Muscle of leg (tissue), 16 donors: ENCODE data around the gene FTCDNL1. TPM values are rescaled to one million over a fixed set of nuclear protein-coding genes. Genes with fewer than 3 reads are reported as not detected.

ENCODE experiments used
- DNase-seq: peaks from one replicate; pipeline ENCODE4 v3.0.0; 2013
- H3K27ac ChIP-seq: one replicate; pipeline ENCODE4 v1.5.1; 2013; ENCODE audit warnings: mild to moderate bottlenecking, low read length, control low read depth
- H3K27me3 ChIP-seq: one replicate; pipeline ENCODE4 v1.6.1; 2013; ENCODE audit warnings: low read length; ENCODE audit not compliant: control insufficient read depth, insufficient read depth
- H3K36me3 ChIP-seq: one replicate; pipeline ENCODE4 v1.6.1; 2013; ENCODE audit warnings: low read length; ENCODE audit not compliant: control insufficient read depth, insufficient read depth
- H3K4me1 ChIP-seq: one replicate; pipeline ENCODE4 v1.6.1; 2013; ENCODE audit warnings: low read length; ENCODE audit not compliant: control insufficient read depth, insufficient read depth
- H3K4me3 ChIP-seq: one replicate; pipeline ENCODE4 v1.5.1; 2013; ENCODE audit warnings: low read length, control low read depth
- H3K9me3 ChIP-seq: replicated peaks from 2 replicates; pipeline ENCODE4 v1.6.1; 2013; ENCODE audit warnings: low read depth, low read length; ENCODE audit not compliant: control insufficient read depth
- WGBS: methylation state at CpG from one replicate; pipeline ENCODE4 v1.1.5; 2013; ENCODE audit warnings: missing lambda C conversion rate; ENCODE audit not compliant: insufficient coverage; 5-methylcytosine and 5-hydroxymethylcytosine counted together
- long read RNA-seq, 11 donors: transcript quantifications; one replicate each; lab custom pipeline, GENCODE V29; 2026
- polyA plus RNA-seq, 8 donors: library from polyadenylated mRNA; unstranded; fragments of 120-200 nt; gene quantifications; one replicate each; pipeline versions ENCODE4 v1.2.1 to v1.2.3, GENCODE V29; 2013; ENCODE audit warnings: inconsistent platforms in 1 of 8, low replicate concordance in 1 of 8; ENCODE audit not compliant: insufficient read length in 8 of 8, insufficient read depth in 1 of 8
- total RNA-seq: library from RNA; stranded (reverse); fragments of 120-200 nt; gene quantifications from one replicate; pipeline ENCODE4 v1.2.4, GENCODE V29; 2013

FTCDNL1 gene
- total RNA-seq, result 2.6 TPM
- polyA plus RNA-seq, result 1 to 10 TPM; 1.4 to 4.4 (median 1.9) TPM
- long read RNA-seq, donor 1, result 0 reads
- long read RNA-seq, donor 2, result 0 reads
- long read RNA-seq, donor 3, partial matches to known transcripts, result 0 of 1 reads
- long read RNA-seq, donor 3, other reads (novel, unspliced or antisense), result 0 of 1 reads
- long read RNA-seq, donor 4, result 0 reads
- long read RNA-seq, donor 5, result 0 reads
- long read RNA-seq, donor 6, partial matches to known transcripts, result 0 of 1 reads
- long read RNA-seq, donor 6, other reads (novel, unspliced or antisense), result 0 of 1 reads
- long read RNA-seq, donor 7, result 0 reads
- long read RNA-seq, donor 8, result 0 reads
- long read RNA-seq, donor 9, result 0 reads
- long read RNA-seq, donor 10, result 0 reads
- long read RNA-seq, donor 11, result 0 reads

GRCh38 chr2:199850718-199851500 is at the start of gene FTCDNL1:
FTCDNL1 (minus strand) TSS chr2:199851192; CDS start chr2:199848962, 2,230 bp downstream.
- peaks cover 4% of the 10 kb centered on the region for H3K27me3 ChIP-seq
- under 1% methylated on average over 78 of the region's 80 CpGs for WGBS
- no peaks in the 10 kb centered on the region for H3K36me3 ChIP-seq
- DNase-seq, result peak; percentile 82
- H3K4me1 ChIP-seq, result peaks cover 2% of the 10 kb centered on the region
- H3K27ac ChIP-seq, result peak within 1 kb of the TSS; percentile 56
- H3K4me3 ChIP-seq, result peak within 1 kb of the TSS; percentile 66
- H3K9me3 ChIP-seq, result no peaks in the 10 kb centered on the region

DNA sequence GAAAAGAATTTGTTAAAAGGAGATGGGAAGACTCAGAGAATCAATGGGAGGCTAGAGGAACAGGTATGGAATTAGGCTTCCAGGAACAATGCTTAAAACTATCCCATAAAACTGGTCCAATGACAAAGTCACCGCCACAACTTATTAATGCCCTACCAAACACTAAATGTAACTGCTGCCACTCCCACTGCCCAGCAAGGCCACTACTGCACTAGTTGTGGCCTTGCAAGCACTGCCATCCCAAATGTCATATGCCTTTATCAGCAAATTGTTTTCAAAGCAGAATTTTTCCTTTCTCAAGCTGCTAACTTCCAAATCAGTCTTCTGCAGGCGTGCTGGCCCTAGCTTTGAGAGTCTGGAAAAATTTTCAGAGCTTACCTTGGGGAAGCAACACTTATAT is 45.6 kb upstream of the FTCDNL1 start:
- Histone ChIP-seq H3K36me3 (no peaks in the 10 kb centered on the region), H3K4me3 (no peak overlapping the region), H3K4me1 (no peaks in the 10 kb centered on the region), H3K9me3 (no peaks in the 10 kb centered on the region), H3K27ac (no peak overlapping the region), H3K27me3 (no peaks in the 10 kb centered on the region)
- DNase-seq, result no peak
- 88% methylated on average over 1 of the region's 2 CpGs for WGBS

DNA sequence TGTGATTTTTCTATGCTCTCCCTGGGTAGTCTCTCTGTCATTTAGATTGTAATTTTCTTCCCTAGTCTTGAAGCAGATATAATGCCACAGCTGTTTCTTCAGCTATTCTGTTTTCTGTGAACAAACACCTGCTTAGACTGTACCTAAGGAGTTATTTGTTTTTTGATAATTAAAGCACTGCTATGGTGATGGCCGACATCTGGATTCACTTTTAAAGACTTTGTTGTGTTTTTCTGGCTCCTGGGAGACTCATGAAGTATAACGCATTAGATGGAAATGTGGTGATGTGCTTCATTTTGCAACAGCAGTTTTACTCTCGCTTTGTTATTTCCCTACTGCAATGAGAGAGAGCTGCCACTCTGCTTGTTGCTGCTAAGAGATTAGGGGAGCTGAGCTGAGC is 44.4 kb upstream of the FTCDNL1 start:
- no peak overlapping the region for H3K4me3 ChIP-seq
- H3K9me3 ChIP-seq, result no peaks in the 10 kb centered on the region
- no peaks in the 10 kb centered on the region for H3K36me3 ChIP-seq
- H3K27ac ChIP-seq, result no peak overlapping the region
- DNase-seq, result peak; percentile 54
- 13% methylated on average over 1 of the region's 3 CpGs for WGBS
- no peaks in the 10 kb centered on the region for H3K27me3 ChIP-seq
- no peaks in the 10 kb centered on the region for H3K4me1 ChIP-seq

DNA sequence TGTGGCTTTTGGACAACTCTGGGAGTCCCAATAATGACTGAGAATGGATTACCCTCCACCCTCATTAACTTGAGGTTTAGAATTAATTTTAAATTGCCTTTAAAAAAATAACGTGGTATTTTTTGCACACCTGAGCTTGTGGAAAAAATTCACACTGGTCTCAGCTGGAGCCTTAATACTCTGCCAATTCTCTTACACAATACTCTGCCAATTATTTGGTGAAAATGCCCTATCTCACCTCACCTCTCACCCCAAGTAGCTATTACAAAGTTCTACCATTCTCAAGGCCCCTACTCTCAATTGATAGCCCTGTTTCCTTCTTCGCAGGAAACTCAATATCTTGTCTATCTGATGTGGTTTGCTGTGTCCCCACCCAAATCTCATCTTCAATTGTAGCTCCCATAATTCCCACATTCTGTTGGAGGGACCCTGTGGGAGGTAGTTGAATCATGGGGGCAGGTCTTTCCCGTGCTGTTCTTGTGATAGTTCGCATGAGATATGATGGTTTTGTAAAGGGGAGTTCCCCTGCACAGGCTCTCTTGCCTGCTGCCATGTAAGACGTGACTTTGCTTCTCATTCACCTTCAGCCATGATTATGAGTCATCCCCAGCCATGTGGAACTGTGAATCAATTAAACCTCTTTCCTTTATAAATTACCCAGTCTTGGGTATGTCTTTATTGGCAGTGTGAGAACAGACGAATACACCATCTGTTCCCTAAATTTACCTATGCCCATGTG is 32.7 kb upstream of the FTCDNL1 start:
- Histone ChIP-seq H3K4me1 (no peaks in the 10 kb centered on the region), H3K9me3 (no peaks in the 10 kb centered on the region), H3K4me3 (no peak overlapping the region), H3K27me3 (no peaks in the 10 kb centered on the region), H3K36me3 (no peaks in the 10 kb centered on the region), H3K27ac (no peak overlapping the region)
- no peak for DNase-seq
- no CpG with 5 or more reads among the region's 6 CpGs for WGBS

DNA sequence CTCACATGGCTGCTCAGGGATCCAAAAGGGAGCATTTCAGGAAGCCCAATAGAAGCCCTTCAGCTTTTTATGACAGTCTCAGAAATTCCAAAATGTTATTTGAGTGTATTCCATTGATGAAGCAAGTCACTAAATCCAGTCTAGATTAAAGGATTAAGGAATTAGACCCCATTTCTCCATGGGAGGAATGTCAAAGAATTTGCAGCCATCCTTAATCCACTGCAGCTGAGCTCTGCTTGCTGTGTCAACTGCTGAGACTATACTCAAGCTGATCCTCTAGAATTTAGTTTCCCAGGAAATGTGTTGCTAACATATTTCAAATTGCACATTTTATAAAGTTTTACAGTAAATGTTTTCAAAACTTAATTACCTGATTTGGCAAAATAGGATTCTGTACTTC is 31.7 kb upstream of the FTCDNL1 start:
- Histone ChIP-seq H3K27ac (no peak overlapping the region), H3K27me3 (no peaks in the 10 kb centered on the region), H3K9me3 (no peaks in the 10 kb centered on the region), H3K36me3 (no peaks in the 10 kb centered on the region), H3K4me3 (no peak overlapping the region), H3K4me1 (no peaks in the 10 kb centered on the region)
- no peak for DNase-seq

- Histone ChIP-seq H3K9me3 (peaks cover 8% of the 10 kb centered on the region), H3K27me3 (no peaks in the 10 kb centered on the region), H3K4me3 (no peak overlapping the region), H3K36me3 (no peaks in the 10 kb centered on the region), H3K4me1 (no peaks in the 10 kb centered on the region), H3K27ac (no peak overlapping the region)
- no peak for DNase-seq
- WGBS, result no CpG with 5 or more reads among the region's 1 CpG
Observed at GRCh38 chr2:199875400-199875799, 24.4 kb upstream of the FTCDNL1 start.

- Histone ChIP-seq H3K27me3 (no peaks in the 10 kb centered on the region), H3K4me3 (no peak overlapping the region), H3K4me1 (no peaks in the 10 kb centered on the region), H3K36me3 (no peaks in the 10 kb centered on the region), H3K27ac (no peak overlapping the region), H3K9me3 (peaks cover 8% of the 10 kb centered on the region)
- 89% methylated on average over 1 of the region's 1 CpG for WGBS
- DNase-seq, result no peak
Observed at GRCh38 chr2:199874209-199874608, 23.2 kb upstream of the FTCDNL1 start.

- 20% methylated on average over 1 of the region's 1 CpG for WGBS
- no peaks in the 10 kb centered on the region for H3K4me1 ChIP-seq
- H3K27me3 ChIP-seq, result peaks cover 2% of the 10 kb centered on the region
- H3K27ac ChIP-seq, result no peak overlapping the region
- peak; percentile 30 for DNase-seq
- H3K9me3 ChIP-seq, result peaks cover 8% of the 10 kb centered on the region
- no peaks in the 10 kb centered on the region for H3K36me3 ChIP-seq
- no peak overlapping the region for H3K4me3 ChIP-seq
Observed at GRCh38 chr2:199870581-199870980, 19.6 kb upstream of the FTCDNL1 start.

DNA sequence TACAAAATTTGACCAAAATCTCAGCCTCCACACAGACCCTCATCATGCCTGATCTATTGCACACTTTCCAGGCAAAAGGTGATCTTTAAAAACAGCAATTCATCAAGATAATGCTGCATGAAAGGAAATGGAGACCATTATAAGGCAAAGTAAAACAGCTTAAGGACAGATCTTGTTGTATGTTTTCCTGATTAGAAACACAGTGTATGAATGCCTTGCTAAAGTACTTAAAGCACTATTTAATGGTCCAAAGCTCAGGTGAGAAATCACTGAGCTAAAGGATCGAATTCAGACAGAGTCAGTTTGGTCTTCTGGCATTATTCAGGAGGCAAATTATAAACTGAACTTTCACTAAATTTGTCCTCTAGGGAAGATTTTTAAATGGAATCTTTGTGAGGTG is 18.7 kb upstream of the FTCDNL1 start:
- WGBS, result no CpG with 5 or more reads among the region's 1 CpG
- peaks cover 2% of the 10 kb centered on the region for H3K27me3 ChIP-seq
- no peaks in the 10 kb centered on the region for H3K4me1 ChIP-seq
- DNase-seq, result no peak
- H3K27ac ChIP-seq, result no peak overlapping the region
- H3K36me3 ChIP-seq, result no peaks in the 10 kb centered on the region
- H3K4me3 ChIP-seq, result no peak overlapping the region
- H3K9me3 ChIP-seq, result peaks cover 8% of the 10 kb centered on the region

DNA sequence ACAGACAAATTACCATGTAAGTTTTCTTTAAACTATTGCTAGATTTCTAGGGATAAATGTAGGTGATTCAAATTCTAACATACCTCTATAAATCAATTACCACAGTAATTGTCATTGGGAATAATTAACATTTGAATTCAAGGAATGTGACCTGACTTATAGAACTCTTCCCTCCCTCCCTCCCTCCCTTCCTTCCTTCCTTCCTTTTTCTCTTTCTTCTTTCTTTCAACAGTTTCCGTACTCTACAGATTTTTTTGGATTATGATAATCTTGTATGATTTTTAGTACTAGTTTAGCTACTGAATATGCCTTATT is 18.2 kb upstream of the FTCDNL1 start:
- no peak for DNase-seq
- H3K27ac ChIP-seq, result no peak overlapping the region
- H3K4me1 ChIP-seq, result no peaks in the 10 kb centered on the region
- no peak overlapping the region for H3K4me3 ChIP-seq
- no peaks in the 10 kb centered on the region for H3K36me3 ChIP-seq
- WGBS, result no CpG with 5 or more reads among the region's 1 CpG
- peaks cover 4% of the 10 kb centered on the region for H3K9me3 ChIP-seq
- H3K27me3 ChIP-seq, result peaks cover 2% of the 10 kb centered on the region
